GM23338 (cell line): ENCODE measurements around the gene SLC1A4. TPM values are rescaled to one million over a fixed set of nuclear protein-coding genes. Genes with fewer than 3 reads are reported as not detected.

ENCODE experiments used
- ATAC-seq: fragments of 200-7000 bp; cut with Tn5 transposase; 3 replicates; pipeline ENCODE4 v1.9.1; 2020
- DNase-seq: peaks from one replicate; pipeline ENCODE4 v3.0.0-alpha.2; 2015; ENCODE audit warnings: low spot score
- H2AFZ ChIP-seq: fragments of 200-600 bp; sonication (generic); 2 replicates; pipeline ENCODE4 v1.8.0; 2016; ENCODE audit warnings: antibody characterized with exemption, mild to moderate bottlenecking, moderate library complexity
- H3F3A ChIP-seq: fragments of 200-600 bp; sonication (generic); replicated peaks from 2 replicates; pipeline ENCODE4 v1.8.0; 2017; ENCODE audit warnings: antibody characterized with exemption, mixed run types, low read depth
- H3K27ac ChIP-seq: fragments of 200-600 bp; sonication (generic); 2 replicates; pipeline ENCODE4 v1.6.1; 2016; ENCODE audit warnings: low read depth
- H3K27me3 ChIP-seq: fragments of 200-600 bp; sonication (generic); 2 replicates; pipeline ENCODE4 v1.8.0; 2016; ENCODE audit warnings: mild to moderate bottlenecking, mixed run types, moderate library complexity; ENCODE audit not compliant: insufficient read depth
- H3K36me3 ChIP-seq: fragments of 200-600 bp; sonication (generic); 2 replicates; pipeline ENCODE4 v1.8.0; 2016; ENCODE audit warnings: mild to moderate bottlenecking; ENCODE audit not compliant: insufficient read depth
- H3K4me1 ChIP-seq: fragments of 200-600 bp; sonication (generic); 2 replicates; pipeline ENCODE4 v1.8.0; 2016; ENCODE audit warnings: mild to moderate bottlenecking, moderate library complexity; ENCODE audit not compliant: insufficient read depth
- H3K4me2 ChIP-seq: fragments of 200-600 bp; sonication (generic); 2 replicates; pipeline ENCODE4 v1.7.1; 2017; ENCODE audit warnings: mixed run types
- H3K4me3 ChIP-seq: fragments of 200-600 bp; sonication (generic); 2 replicates; pipeline ENCODE4 v1.6.1; 2016; ENCODE audit warnings: mixed run types
- H3K79me2 ChIP-seq: fragments of 200-600 bp; sonication (generic); replicated peaks from 2 replicates; pipeline ENCODE4 v1.8.0; 2017; ENCODE audit warnings: mild to moderate bottlenecking; ENCODE audit not compliant: insufficient read depth
- H3K9me2 ChIP-seq: fragments of 200-600 bp; sonication (generic); 2 replicates; pipeline ENCODE4 v1.8.0; 2017; ENCODE audit not compliant: insufficient read depth
- H4K20me1 ChIP-seq: fragments of 200-600 bp; sonication (generic); replicated peaks from 2 replicates; pipeline ENCODE4 v1.8.0; 2017; ENCODE audit warnings: mild to moderate bottlenecking; ENCODE audit not compliant: insufficient read depth
- H3K27ac Mint-ChIP-seq: 2 replicates; pipeline ENCODE4 v1.8.0; 2020; ENCODE audit warnings: inconsistent platforms, mild to moderate bottlenecking, moderate library complexity, mixed read lengths
- H3K27me3 Mint-ChIP-seq: 3 replicates; pipeline ENCODE4 v1.8.0; 2022; ENCODE audit warnings: low read depth, mild to moderate bottlenecking, moderate library complexity, mixed read lengths, inconsistent platforms; ENCODE audit not compliant: insufficient read depth, poor library complexity
- H3K36me3 Mint-ChIP-seq: 3 replicates; pipeline ENCODE4 v1.8.0; 2021; ENCODE audit warnings: low read depth, mild to moderate bottlenecking, inconsistent platforms, moderate library complexity, mixed read lengths
- H3K4me1 Mint-ChIP-seq: 3 replicates; pipeline ENCODE4 v1.8.0; 2020; ENCODE audit warnings: mild to moderate bottlenecking, inconsistent platforms, mixed read lengths
- H3K4me3 Mint-ChIP-seq: 3 replicates; pipeline ENCODE4 v1.8.0; 2021; ENCODE audit warnings: moderate library complexity, mild to moderate bottlenecking, inconsistent platforms, mixed read lengths
- H3K9me3 Mint-ChIP-seq: 3 replicates; pipeline ENCODE4 v1.8.0; 2020; ENCODE audit warnings: moderate library complexity, mild to moderate bottlenecking, inconsistent platforms, mixed read lengths
- CREB1 ChIP-seq: fragments of 250-450 bp; sonication (Bioruptor Pico); IDR thresholded peaks from 2 replicates; pipeline ENCODE4 v1.5.0; 2020; ENCODE audit warnings: low read depth, mild to moderate bottlenecking, moderate library complexity
- EZH2 ChIP-seq: fragments of 200-600 bp; sonication (generic); IDR thresholded peaks from one replicate; pipeline ENCODE4 v1.8.0; 2017; ENCODE audit warnings: antibody characterized with exemption, mild to moderate bottlenecking, low read depth; ENCODE audit not compliant: unreplicated experiment
- NANOG ChIP-seq: IDR thresholded peaks from 2 replicates; pipeline ENCODE4 v1.6.1; 2016; ENCODE audit warnings: antibody characterized with exemption, borderline replicate concordance
- POLR2AphosphoS5 ChIP-seq: IDR thresholded peaks from 2 replicates; pipeline ENCODE4 v1.6.1; 2016; ENCODE audit warnings: antibody characterized with exemption, low read depth
- ZNF114 ChIP-seq: fragments of 250-450 bp; sonication (Bioruptor Pico); IDR thresholded peaks from 2 replicates; pipeline ENCODE4 v1.5.0; 2020; ENCODE audit warnings: mild to moderate bottlenecking, moderate library complexity
- ZNF462 ChIP-seq: fragments of 250-450 bp; sonication (Bioruptor Pico); IDR thresholded peaks from 2 replicates; pipeline ENCODE4 v1.5.0; 2020; ENCODE audit warnings: mild to moderate bottlenecking, moderate library complexity
- polyA plus RNA-seq: library from polyadenylated mRNA; unstranded; fragments of >200 nt; fragmentation: Nextera tagmentation; extraction: Ambion mirVana; gene quantifications from 2 replicates; pipeline ENCODE4 v1.2.1, GENCODE V29; 2016
- total RNA-seq: library from RNA; depleted of rRNA; stranded (reverse); fragments of >200 nt; shearing (Covaris generic); gene quantifications from 2 replicates; pipeline ENCODE4 v1.2.3, GENCODE V29; 2014
- TF ChIP-seq, protein P1 (sequence below): IDR thresholded peaks from 2 replicates; pipeline ENCODE4 v1.6.1; 2016; ENCODE audit warnings: antibody characterized with exemption

The SLC1A4 gene
- total and polyA plus RNA-seq, 2 experiments from 2014 or later, result 1.3 to 2.7 TPM

GRCh38 chr2:64992990-64993389, 3.8 kb downstream of the SLC1A4 start:
- H3K4me1 ChIP-seq, result peaks cover 7% of the 10 kb centered on the region; the same call in 1 of the 2 replicates
- H3K27ac ChIP-seq, result no peak overlapping the region
- H4K20me1 ChIP-seq, result peaks cover 8% of the 10 kb centered on the region; the same call in 1 of the 2 replicates
- no peak overlapping the region for H2AFZ ChIP-seq
- no peak for DNase-seq
- Mint-ChIP-seq H3K4me3 (no peak overlapping the region), H3K27me3 (peaks cover 44% of the 10 kb centered on the region), H3K4me1 (peaks cover 10% of the 10 kb centered on the region), H3K36me3 (peaks cover 7% of the 10 kb centered on the region; the same call in 1 of the 3 replicates), H3K27ac (no peak overlapping the region; the same call in 1 of the 2 replicates), H3K9me3 (peaks cover 2% of the 10 kb centered on the region; the same call in 1 of the 3 replicates)
- peaks cover 41% of the 10 kb centered on the region for H3K27me3 ChIP-seq
- TF ChIP-seq POLR2AphosphoS5 (no peak), EZH2 (no peak), ZNF462 (CRISPR knock-in tag) (no peak), NANOG (no peak), CREB1 (CRISPR knock-in tag) (no peak), ZNF114 (no peak)
- TF ChIP-seq, protein P1, sequence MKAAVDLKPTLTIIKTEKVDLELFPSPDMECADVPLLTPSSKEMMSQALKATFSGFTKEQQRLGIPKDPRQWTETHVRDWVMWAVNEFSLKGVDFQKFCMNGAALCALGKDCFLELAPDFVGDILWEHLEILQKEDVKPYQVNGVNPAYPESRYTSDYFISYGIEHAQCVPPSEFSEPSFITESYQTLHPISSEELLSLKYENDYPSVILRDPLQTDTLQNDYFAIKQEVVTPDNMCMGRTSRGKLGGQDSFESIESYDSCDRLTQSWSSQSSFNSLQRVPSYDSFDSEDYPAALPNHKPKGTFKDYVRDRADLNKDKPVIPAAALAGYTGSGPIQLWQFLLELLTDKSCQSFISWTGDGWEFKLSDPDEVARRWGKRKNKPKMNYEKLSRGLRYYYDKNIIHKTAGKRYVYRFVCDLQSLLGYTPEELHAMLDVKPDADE, result no peak
- no peaks in the 10 kb centered on the region for H3K79me2 ChIP-seq
- no peak overlapping the region for H3K4me2 ChIP-seq
- H3K9me2 ChIP-seq, result no peaks in the 10 kb centered on the region
- no peak for ATAC-seq
- H3F3A ChIP-seq, result no peaks in the 10 kb centered on the region
- no peaks in the 10 kb centered on the region for H3K36me3 ChIP-seq
- no peak overlapping the region for H3K4me3 ChIP-seq
